Suppressor macrophage treated with lipopolysaccharide for 1 hour (primary cell): ENCODE data around the gene PCDHGA7.
"Not testable (repeated sequence)": the region's sequence is repeated elsewhere in the genome, so short reads cannot be mapped to it uniquely, and the experiment has no call there.

ENCODE experiments used
- DNase-seq, 3 donors: peaks; one replicate each; pipeline ENCODE4 v3.0.0-alpha.2; 2020 to 2022

Gene PCDHGA7

GRCh38 chr5:141398608-141399007 is 16.1 kb downstream of the PCDHGA7 start:
- no peak for DNase-seq

- no peak for DNase-seq
Observed at GRCh38 chr5:141399555-141400258, 17.2 kb downstream of the PCDHGA7 start.

GRCh38 chr5:141402553-141403243 is 20.2 kb downstream of the PCDHGA7 start, which contains the start of gene PCDHGA9:
PCDHGA9 (plus strand) TSS chr5:141402778; CDS start chr5:141402953, 175 bp downstream.
- DNase-seq: peak; percentile 34 to 47 (median 44)

GRCh38 chr5:141403387-141403786 is 20.8 kb downstream of the PCDHGA7 start:
- no peak for DNase-seq

GRCh38 chr5:141407790-141408505 is 25.4 kb downstream of the PCDHGA7 start, which contains the start of gene PCDHGB6:
PCDHGB6 (plus strand) TSS chr5:141408021; CDS start chr5:141408203, 182 bp downstream.
- peak; percentile 61 to 84 (median 73) for DNase-seq

GRCh38 chr5:141409598-141410306 is 27.2 kb downstream of the PCDHGA7 start:
- DNase-seq: no peak

- DNase-seq: no peak
Observed at GRCh38 chr5:141411575-141411974, 29.0 kb downstream of the PCDHGA7 start.

GRCh38 chr5:141412854-141413539 is 30.5 kb downstream of the PCDHGA7 start, which contains the start of gene PCDHGA10:
PCDHGA10 (plus strand) TSS chr5:141412987; CDS start chr5:141413176, 189 bp downstream.
- peak; percentile 77 to 79 (median 79) for DNase-seq

- DNase-seq: no peak
Observed at GRCh38 chr5:141413540-141414069, 31.1 kb downstream of the PCDHGA7 start.

- not testable (repeated sequence) for DNase-seq
Observed at GRCh38 chr5:141414548-141415274, 32.2 kb downstream of the PCDHGA7 start.

GRCh38 chr5:141415275-141415618 is 32.7 kb downstream of the PCDHGA7 start:
- not testable (repeated sequence) for DNase-seq

- peak; percentile 87 to 94 (median 93) for DNase-seq
Observed at GRCh38 chr5:141417494-141418172, 35.1 kb downstream of the PCDHGA7 start, which contains the start of gene PCDHGB7. PCDHGB7 (plus strand) TSS chr5:141417677; CDS start chr5:141417860, 183 bp downstream.

GRCh38 chr5:141419074-141419880 is 36.7 kb downstream of the PCDHGA7 start:
- no peak for DNase-seq

- DNase-seq: peak; percentile 81 to 88 (median 88)
Observed at GRCh38 chr5:141420855-141421488, 38.4 kb downstream of the PCDHGA7 start, which contains the start of gene PCDHGA11. PCDHGA11 (plus strand) TSS chr5:141421051; CDS start chr5:141421228, 177 bp downstream.

GRCh38 chr5:141421489-141421855 is 38.9 kb downstream of the PCDHGA7 start:
- DNase-seq: no peak

- no peak for DNase-seq
Observed at GRCh38 chr5:141422742-141423291, 40.3 kb downstream of the PCDHGA7 start.

- DNase-seq: no peak
Observed at GRCh38 chr5:141427783-141428426, 45.4 kb downstream of the PCDHGA7 start.
